NCI-H1417 treated with DMSO at 0.1 percent for 48 hours (cell line): ENCODE measurements around the gene ZNF785.
"Not testable (repeated sequence)": the region's sequence is repeated elsewhere in the genome, so short reads cannot be mapped to it uniquely, and the experiment has no call there.

Experiments used
- DNase-seq: peaks from one replicate; lab custom pipeline; 2025; lab: John Stamatoyannopoulos, UW

The ZNF785 gene

GRCh38 chr16:30585400-30586191 lies at the start of gene ZNF785:
ZNF785 (minus strand) TSS chr16:30585697; CDS start chr16:30585611, 86 bp downstream.
- DNase-seq, result peak; percentile 94

GRCh38 chr16:30633526-30633925 lies 48.0 kb upstream of the ZNF785 start:
- DNase-seq, result no peak

GRCh38 chr16:30632454-30632853 lies 47.0 kb upstream of the ZNF785 start:
- DNase-seq, result not testable (repeated sequence)

GRCh38 chr16:30628628-30629540 lies 43.4 kb upstream of the ZNF785 start:
- DNase-seq, result peak; percentile 19

- no peak for DNase-seq
Observed at GRCh38 chr16:30626236-30626635, 40.7 kb upstream of the ZNF785 start.

GRCh38 chr16:30623536-30624283 lies 38.2 kb upstream of the ZNF785 start:
- no peak for DNase-seq

GRCh38 chr16:30622455-30623032 lies 37.0 kb upstream of the ZNF785 start:
- DNase-seq, result no peak

GRCh38 chr16:30621765-30622164 lies 36.3 kb upstream of the ZNF785 start:
- no peak for DNase-seq

- no peak for DNase-seq
Observed at GRCh38 chr16:30620169-30620568, 34.7 kb upstream of the ZNF785 start.

GRCh38 chr16:30619638-30620037 lies 34.1 kb upstream of the ZNF785 start:
- no peak for DNase-seq

GRCh38 chr16:30619202-30619601 lies 33.7 kb upstream of the ZNF785 start:
- no peak for DNase-seq

GRCh38 chr16:30615358-30616091 lies 30.0 kb upstream of the ZNF785 start:
- no peak for DNase-seq

GRCh38 chr16:30609926-30610839 lies 24.7 kb upstream of the ZNF785 start, which contains the start of gene ZNF689:
ZNF689 (minus strand) TSS chr16:30610389; CDS start chr16:30610041, 348 bp downstream.
- peak; percentile 93 for DNase-seq

- DNase-seq, result no peak
Observed at GRCh38 chr16:30609002-30609925, 23.8 kb upstream of the ZNF785 start.

- DNase-seq, result no peak
Observed at GRCh38 chr16:30606004-30606403, 20.5 kb upstream of the ZNF785 start.

- no peak for DNase-seq
Observed at GRCh38 chr16:30605158-30605557, 19.7 kb upstream of the ZNF785 start.

GRCh38 chr16:30604316-30604947 lies 18.9 kb upstream of the ZNF785 start:
- DNase-seq, result no peak

GRCh38 chr16:30603945-30604315 lies 18.4 kb upstream of the ZNF785 start:
- DNase-seq, result no peak
